ENCODE results near the gene UQCC2.
A peak's percentile ranks its signal among the peaks of the same experiment; 100 is the strongest.

Gene UQCC2

GRCh38 chr6:33714385-33715040 is 3.0 kb upstream of the UQCC2 start:
- no peak overlapping the region for H3K4me3 ChIP-seq (ENCODE audit: low read length)
- TF ChIP-seq CTCF (conservative IDR thresholded peaks at IDR 0.05; ENCODE audit: low read depth, low read length): no peak
- DNase-seq (ENCODE audit: low read depth): no peak

- TF ChIP-seq CTCF (conservative IDR thresholded peaks at IDR 0.05; ENCODE audit: low read depth, low read length): no peak
- DNase-seq (ENCODE audit: low read depth): no peak
- no peak overlapping the region for H3K4me3 ChIP-seq (ENCODE audit: low read length)
Measured at GRCh38 chr6:33713786-33714185, 2.3 kb upstream of the UQCC2 start.

GRCh38 chr6:33712914-33713313 is 1.4 kb upstream of the UQCC2 start:
- TF ChIP-seq CTCF (conservative IDR thresholded peaks at IDR 0.05; ENCODE audit: low read depth, low read length): no peak

GRCh38 chr6:33710296-33711121 is 991 bp downstream of the UQCC2 start:
- DNase-seq (ENCODE audit: low read depth): no peak
- no peak for TF ChIP-seq CTCF (conservative IDR thresholded peaks at IDR 0.05; ENCODE audit: low read depth, low read length)

More at GRCh38 chr6:33712914-33713313, 1.4 kb upstream of the UQCC2 start:
- no peak overlapping the region for H3K4me3 ChIP-seq (ENCODE audit: low read length)
- DNase-seq (ENCODE audit: low read depth): no peak

GRCh38 chr6:33709605-33710295 is 1.8 kb downstream of the UQCC2 start:
- no peak for TF ChIP-seq CTCF (conservative IDR thresholded peaks at IDR 0.05; ENCODE audit: low read depth, low read length)
- DNase-seq (ENCODE audit: low read depth): no peak
- H3K4me3 ChIP-seq (ENCODE audit: low read length): no peak overlapping the region

More at GRCh38 chr6:33710296-33711121, 991 bp downstream of the UQCC2 start:
- peak overlapping the region; percentile 90 for H3K4me3 ChIP-seq (ENCODE audit: low read length)

- DNase-seq (ENCODE audit: low read depth): no peak
- H3K4me3 ChIP-seq (ENCODE audit: low read length): no peak overlapping the region
- TF ChIP-seq CTCF (conservative IDR thresholded peaks at IDR 0.05; ENCODE audit: low read depth, low read length): no peak
Measured at GRCh38 chr6:33708516-33709204, 2.8 kb downstream of the UQCC2 start.

Measured in retinal pigment epithelial cell (primary cell).